Fibroblast of lung (primary cell): ENCODE measurements around the gene FTL. TPM values are rescaled to one million over a fixed set of nuclear protein-coding genes. Genes with fewer than 3 reads are reported as not detected.
"Not testable (repeated sequence)": the region's sequence is repeated elsewhere in the genome, so short reads cannot be mapped to it uniquely, and the experiment has no call there.

Experiments
- DNase-seq, 2 donors: peaks; one replicate each; pipeline versions ENCODE4 v3.0.0 to v3.0.0-alpha.2; 2010; ENCODE audit warnings: low read depth in 2 of 2
- H2AFZ ChIP-seq: 2 replicates; pipeline ENCODE4 v1.5.1; 2012; ENCODE audit warnings: low read length, control low read depth, inconsistent platforms
- H3K27ac ChIP-seq: 2 replicates; pipeline ENCODE4 v1.5.1; 2011; ENCODE audit warnings: low read length, control low read depth; ENCODE audit not compliant: insufficient read depth
- H3K27me3 ChIP-seq: 2 replicates; pipeline ENCODE4 v1.5.1; 2011; ENCODE audit warnings: mild to moderate bottlenecking, low read length; ENCODE audit not compliant: control insufficient read depth, insufficient read depth
- H3K36me3 ChIP-seq: 2 replicates; pipeline ENCODE4 v1.5.1; 2011; ENCODE audit warnings: low read length; ENCODE audit not compliant: control insufficient read depth, insufficient read depth
- H3K4me1 ChIP-seq: 2 replicates; pipeline ENCODE4 v1.5.1; 2011; ENCODE audit warnings: low read length; ENCODE audit not compliant: control insufficient read depth, insufficient read depth; ENCODE audit errors: extremely low read depth
- H3K4me2 ChIP-seq: 2 replicates; pipeline ENCODE4 v1.5.1; 2011; ENCODE audit warnings: low read length, control low read depth; ENCODE audit not compliant: insufficient read depth; ENCODE audit errors: extremely low read depth
- H3K4me3 ChIP-seq, 4 experiments: fragments of 200-600 bp in 1 of 4; sonication (generic) in 1 of 4; replicated peaks in 1 of 4; 2 replicates each; pipeline ENCODE4 v1.5.1; 2011 to 2016; ENCODE audit warnings: low read length in 4 of 4, low read depth in 3 of 4, mild to moderate bottlenecking in 3 of 4, control low read depth in 2 of 4, inconsistent platforms in 1 of 4, mixed read lengths in 1 of 4; ENCODE audit not compliant: insufficient read depth in 1 of 4; ENCODE audit errors: control extremely low read depth in 1 of 4
- H3K79me2 ChIP-seq: 2 replicates; pipeline ENCODE4 v1.5.1; 2012; ENCODE audit warnings: mild to moderate bottlenecking, low read length, inconsistent platforms; ENCODE audit not compliant: control insufficient read depth, insufficient read depth
- H3K9ac ChIP-seq: 2 replicates; pipeline ENCODE4 v1.5.1; 2011; ENCODE audit warnings: mild to moderate bottlenecking, low read length, control low read depth; ENCODE audit not compliant: insufficient read depth
- H3K9me3 ChIP-seq: 2 replicates; pipeline ENCODE4 v1.5.1; 2012; ENCODE audit warnings: low read depth, low read length; ENCODE audit not compliant: control insufficient read depth, insufficient read depth
- H4K20me1 ChIP-seq: 2 replicates; pipeline ENCODE4 v1.5.1; 2011; ENCODE audit warnings: low read length; ENCODE audit not compliant: control insufficient read depth, insufficient read depth; ENCODE audit errors: extremely low read depth
- EZH2 ChIP-seq: IDR thresholded peaks from 2 replicates; pipeline ENCODE4 v1.5.1; 2012; ENCODE audit warnings: low read length, control low read depth, mild to moderate bottlenecking; ENCODE audit errors: missing control alignments
- polyA plus RNA-seq, 2 donors: library from polyadenylated mRNA; depleted of rRNA in 1 of 2; stranded (reverse) in 1 of 2; unstranded in 1 of 2; fragments of >200 nt; gene quantifications; 2 replicates each; pipeline ENCODE4 v1.2.1, GENCODE V29; 2011 to 2012; ENCODE audit warnings: missing spikeins in 1 of 2
- total RNA-seq: library from RNA; depleted of rRNA; stranded (reverse); fragments of >200 nt; gene quantifications from 2 replicates; pipeline ENCODE4 v1.2.1, GENCODE V29; 2014
- TF ChIP-seq, protein P1 (sequence below), 2 donors: IDR thresholded peaks in 1 of 2; conservative IDR thresholded peaks in 1 of 2; 1 replicate in 1 of 2; 2 replicates in 1 of 2; pipeline ENCODE4 v1.5.1; 2011 to 2012; ENCODE audit warnings: low read length in 2 of 2, control low read depth in 1 of 2, inconsistent platforms in 1 of 2, low read depth in 1 of 2, mild to moderate bottlenecking in 1 of 2

Gene FTL
- total and polyA plus RNA-seq, 2 donors (not counting 1 experiment from before 2014, with no cell fraction given) = 1,844 to 6,440 TPM

- Histone ChIP-seq H3K4me1 (peaks cover 7% of the 10 kb centered on the region), H3K36me3 (peaks cover 4% of the 10 kb centered on the region), H3K9me3 (no peaks in the 10 kb centered on the region), H3K27ac (peak overlapping the region; percentile 55), H3K9ac (no peak overlapping the region), H3K4me2 (no peak overlapping the region), H3K79me2 (no peaks in the 10 kb centered on the region), H4K20me1 (no peaks in the 10 kb centered on the region), H3K4me3 (no peak overlapping the region), H3K27me3 (no peaks in the 10 kb centered on the region), H2AFZ (no peak overlapping the region)
- TF ChIP-seq, protein P1, sequence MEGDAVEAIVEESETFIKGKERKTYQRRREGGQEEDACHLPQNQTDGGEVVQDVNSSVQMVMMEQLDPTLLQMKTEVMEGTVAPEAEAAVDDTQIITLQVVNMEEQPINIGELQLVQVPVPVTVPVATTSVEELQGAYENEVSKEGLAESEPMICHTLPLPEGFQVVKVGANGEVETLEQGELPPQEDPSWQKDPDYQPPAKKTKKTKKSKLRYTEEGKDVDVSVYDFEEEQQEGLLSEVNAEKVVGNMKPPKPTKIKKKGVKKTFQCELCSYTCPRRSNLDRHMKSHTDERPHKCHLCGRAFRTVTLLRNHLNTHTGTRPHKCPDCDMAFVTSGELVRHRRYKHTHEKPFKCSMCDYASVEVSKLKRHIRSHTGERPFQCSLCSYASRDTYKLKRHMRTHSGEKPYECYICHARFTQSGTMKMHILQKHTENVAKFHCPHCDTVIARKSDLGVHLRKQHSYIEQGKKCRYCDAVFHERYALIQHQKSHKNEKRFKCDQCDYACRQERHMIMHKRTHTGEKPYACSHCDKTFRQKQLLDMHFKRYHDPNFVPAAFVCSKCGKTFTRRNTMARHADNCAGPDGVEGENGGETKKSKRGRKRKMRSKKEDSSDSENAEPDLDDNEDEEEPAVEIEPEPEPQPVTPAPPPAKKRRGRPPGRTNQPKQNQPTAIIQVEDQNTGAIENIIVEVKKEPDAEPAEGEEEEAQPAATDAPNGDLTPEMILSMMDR (conservative IDR thresholded peaks at IDR 0.05 in 1 of 2, IDR thresholded peaks at IDR 0.05 in 1 of 2; ENCODE audit: low read depth in 1 of 2, low read length in 2 of 2) = no peak
- TF ChIP-seq EZH2 = no peak
- DNase-seq = peak; percentile 98 to 99
Observed at GRCh38 chr19:48926909-48927308, 38.2 kb upstream of the FTL start.

- H3K9me3 ChIP-seq, H3K27ac ChIP-seq, H4K20me1 ChIP-seq, H2AFZ ChIP-seq, H3K4me2 ChIP-seq, H3K36me3 ChIP-seq, H3K27me3 ChIP-seq, DNase-seq, H3K9ac ChIP-seq, H3K4me3 ChIP-seq, H3K79me2 ChIP-seq, H3K4me1 ChIP-seq: not testable (repeated sequence)
Observed at GRCh38 chr19:48927692-48928091, 37.4 kb upstream of the FTL start.

- Histone ChIP-seq H3K4me3 (no peak overlapping the region), H2AFZ (no peak overlapping the region), H3K4me2 (no peak overlapping the region), H3K79me2 (no peaks in the 10 kb centered on the region), H3K36me3 (no peaks in the 10 kb centered on the region), H3K27ac (no peak overlapping the region), H4K20me1 (no peaks in the 10 kb centered on the region), H3K4me1 (peaks cover 8% of the 10 kb centered on the region), H3K9ac (no peak overlapping the region), H3K27me3 (no peaks in the 10 kb centered on the region), H3K9me3 (no peaks in the 10 kb centered on the region)
- DNase-seq = peak; percentile 58 to 84
- no peak for TF ChIP-seq EZH2
- TF ChIP-seq, protein P1 (conservative IDR thresholded peaks at IDR 0.05 in 1 of 2, IDR thresholded peaks at IDR 0.05 in 1 of 2; ENCODE audit: low read depth in 1 of 2, low read length in 2 of 2) = no peak
Observed at GRCh38 chr19:48928164-48929025, 36.7 kb upstream of the FTL start.
